Endometrium (tissue), 2 donors: ENCODE results near the gene CATSPERZ.

Source experiments
- FAIRE-seq: peaks from 2 replicates; lab custom pipeline; 2012; peaks lifted over from hg19 to GRCh38; lab: Jason Lieb, UNC
- donor health status: control.
- donor health status: control.

The CATSPERZ gene

DNA sequence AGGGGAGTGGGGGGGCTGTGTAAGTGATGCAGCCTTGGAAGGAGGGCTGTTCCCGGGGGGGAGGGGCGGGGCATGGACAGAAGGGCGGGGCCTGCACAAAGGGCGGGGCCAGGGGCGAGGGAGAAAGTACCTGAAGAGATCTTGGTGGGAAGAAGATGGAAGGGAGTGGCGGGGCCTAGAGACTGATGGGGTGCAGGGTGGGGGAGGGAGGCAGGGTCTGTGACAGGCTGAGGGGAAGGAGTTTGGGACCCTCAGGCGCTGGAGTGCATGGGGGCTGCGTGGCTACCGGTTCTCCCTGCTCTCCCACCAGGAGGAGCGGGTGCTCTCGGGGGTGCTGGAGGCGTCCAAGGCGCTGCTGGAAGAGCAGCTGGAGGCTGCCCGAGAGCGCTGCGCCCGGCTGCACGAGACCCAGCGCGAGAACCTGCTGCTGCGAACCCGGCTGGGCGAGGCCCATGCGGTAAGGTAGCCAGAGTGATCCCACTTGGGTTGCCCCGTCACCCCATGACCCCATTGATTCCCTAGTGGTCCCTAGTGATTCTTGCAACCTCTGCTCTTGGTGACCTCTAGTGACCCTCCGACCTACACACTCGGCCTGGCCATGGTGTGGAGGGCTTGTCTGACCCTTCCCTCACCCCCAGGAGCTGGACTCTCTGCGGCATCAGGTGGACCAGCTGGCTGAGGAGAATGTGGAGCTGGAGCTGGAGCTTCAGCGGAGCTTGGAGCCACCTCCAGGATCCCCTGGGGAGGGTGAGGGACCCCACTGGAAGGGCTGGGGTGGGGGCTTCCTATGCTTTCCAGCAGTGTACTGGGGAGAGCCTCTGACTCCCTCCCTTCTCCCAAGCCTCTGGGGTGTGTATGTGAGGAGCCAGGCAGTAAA, 42.9 kb downstream of the CATSPERZ start:
- no peak for FAIRE-seq

DNA sequence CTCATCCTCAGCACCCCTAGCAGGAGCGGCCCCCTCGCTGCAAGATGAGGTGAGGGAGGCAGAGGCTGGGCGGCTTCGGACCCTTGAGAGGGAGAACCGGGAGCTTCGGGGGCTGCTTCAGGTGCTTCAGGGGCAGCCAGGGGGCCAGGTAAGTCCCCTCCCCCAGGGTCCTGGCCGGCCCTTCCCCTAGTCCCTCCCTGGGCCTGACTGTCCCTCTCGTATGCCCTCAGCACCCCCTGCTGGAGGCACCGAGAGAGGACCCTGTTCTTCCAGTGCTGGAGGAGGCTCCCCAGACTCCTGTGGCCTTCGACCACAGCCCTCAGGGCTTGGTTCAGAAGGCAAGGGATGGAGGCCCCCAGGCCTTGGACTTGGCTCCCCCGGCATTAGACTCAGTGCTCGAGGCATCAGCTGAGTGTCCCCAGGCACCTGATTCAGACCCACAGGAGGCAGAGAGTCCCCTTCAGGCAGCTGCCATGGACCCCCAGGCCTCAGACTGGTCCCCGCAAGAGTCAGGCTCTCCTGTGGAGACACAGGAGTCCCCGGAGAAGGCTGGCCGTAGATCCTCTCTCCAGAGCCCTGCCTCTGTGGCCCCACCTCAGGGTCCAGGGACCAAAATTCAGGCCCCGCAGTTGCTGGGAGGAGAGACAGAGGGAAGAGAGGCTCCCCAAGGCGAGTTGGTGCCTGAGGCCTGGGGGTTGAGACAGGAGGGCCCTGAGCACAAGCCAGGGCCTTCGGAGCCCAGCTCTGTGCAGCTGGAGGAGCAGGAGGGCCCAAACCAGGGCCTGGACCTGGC, 43.8 kb downstream of the CATSPERZ start:
- FAIRE-seq, result no peak

DNA sequence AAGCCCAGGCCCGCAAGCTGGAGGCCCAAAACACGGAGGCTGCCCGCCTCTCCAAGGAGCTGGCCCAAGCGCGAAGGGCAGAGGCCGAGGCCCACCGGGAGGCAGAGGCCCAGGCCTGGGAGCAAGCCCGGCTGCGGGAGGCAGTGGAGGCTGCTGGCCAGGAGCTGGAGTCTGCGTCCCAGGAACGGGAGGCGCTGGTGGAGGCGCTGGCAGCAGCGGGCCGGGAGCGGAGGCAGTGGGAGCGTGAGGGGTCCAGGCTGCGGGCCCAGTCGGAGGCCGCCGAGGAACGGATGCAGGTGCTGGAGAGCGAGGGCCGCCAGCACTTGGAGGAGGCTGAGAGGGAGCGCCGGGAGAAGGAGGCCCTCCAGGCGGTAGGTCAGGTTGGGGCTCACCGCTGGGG, 44.6 kb downstream of the CATSPERZ start:
- FAIRE-seq, result no peak

DNA sequence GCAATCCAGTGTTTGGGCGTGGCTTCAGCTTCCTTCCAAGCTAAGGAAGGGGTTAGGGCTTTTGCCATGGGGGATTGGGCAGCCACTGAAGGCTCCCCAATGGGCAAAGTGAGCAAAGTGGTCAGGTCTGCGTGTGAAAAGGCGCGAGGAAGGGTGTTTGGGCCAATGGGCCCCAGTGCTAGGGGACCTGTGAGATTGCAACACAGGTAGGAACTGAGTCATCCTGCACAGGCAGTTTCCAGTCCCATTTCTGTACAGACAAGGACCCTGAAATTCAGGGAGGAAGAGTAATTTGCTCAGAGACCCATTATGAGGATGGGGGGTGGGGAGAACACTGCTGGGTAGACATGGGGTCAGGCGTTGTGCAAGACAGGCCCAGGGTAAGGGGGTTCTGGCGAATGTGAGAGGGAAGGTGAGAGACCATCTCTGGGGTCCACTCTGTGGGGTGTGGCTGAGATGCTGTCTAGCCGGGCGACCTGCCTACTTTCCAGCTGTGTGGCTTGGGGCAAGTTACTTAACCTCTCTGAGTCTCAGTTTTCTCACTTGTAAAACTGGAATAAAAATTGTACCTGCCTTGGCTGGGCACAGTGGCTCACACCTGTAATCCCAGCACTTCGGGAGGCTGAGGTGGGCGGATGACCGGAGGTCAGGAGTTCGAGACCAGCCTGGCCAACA, 47.2 kb downstream of the CATSPERZ start:
- FAIRE-seq, result no peak

DNA sequence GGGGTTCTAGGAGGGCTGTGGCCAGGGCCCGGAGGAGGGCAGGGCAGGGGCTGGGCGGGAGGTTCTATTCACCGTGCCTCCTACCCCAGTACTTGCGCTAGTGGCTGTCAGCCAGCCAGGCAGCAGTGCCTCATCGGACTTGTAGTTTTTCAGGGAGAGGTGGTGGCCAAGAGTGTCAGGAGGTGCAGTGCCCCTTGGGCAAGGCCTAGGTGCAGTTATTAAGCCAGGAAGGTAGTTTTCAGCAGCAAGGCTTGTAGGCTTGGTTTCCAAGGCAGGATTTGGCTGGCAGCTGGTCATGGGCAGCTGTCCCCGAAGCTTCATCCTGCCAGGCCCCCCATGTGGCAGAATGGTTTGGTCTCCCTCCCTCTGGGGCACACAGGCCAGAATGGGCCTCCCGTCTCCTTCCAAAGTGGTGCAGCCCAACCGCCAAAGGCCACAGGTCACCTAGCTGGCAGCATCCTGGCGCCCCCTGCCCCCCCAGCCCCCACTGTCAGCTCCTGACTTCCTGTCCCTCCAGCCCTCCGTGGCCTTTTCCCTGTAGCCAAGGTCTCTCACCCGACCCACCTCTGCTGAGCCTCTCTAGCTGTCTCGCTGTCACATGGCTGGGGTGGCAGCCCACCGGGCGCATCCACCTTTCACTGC, 48.3 kb downstream of the CATSPERZ start:
- no peak for FAIRE-seq

DNA sequence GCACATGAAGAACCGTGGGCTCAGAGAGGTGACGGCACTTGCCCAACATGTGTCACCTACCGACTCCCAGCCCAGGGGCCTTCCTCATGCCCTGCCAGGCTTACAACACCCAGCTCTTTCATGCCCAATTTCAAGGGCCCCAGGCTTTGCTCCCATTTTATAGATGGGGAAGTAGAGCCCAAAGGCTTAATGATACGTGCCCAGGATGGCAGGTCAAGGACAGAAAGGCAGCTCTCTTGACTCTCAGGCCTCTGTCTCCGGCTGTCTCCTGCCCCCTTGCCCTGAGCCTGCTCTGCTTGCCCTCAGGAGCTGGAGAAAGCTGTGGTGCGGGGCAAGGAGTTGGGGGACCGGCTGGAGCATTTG, 48.8 kb downstream of the CATSPERZ start:
- no peak for FAIRE-seq

DNA sequence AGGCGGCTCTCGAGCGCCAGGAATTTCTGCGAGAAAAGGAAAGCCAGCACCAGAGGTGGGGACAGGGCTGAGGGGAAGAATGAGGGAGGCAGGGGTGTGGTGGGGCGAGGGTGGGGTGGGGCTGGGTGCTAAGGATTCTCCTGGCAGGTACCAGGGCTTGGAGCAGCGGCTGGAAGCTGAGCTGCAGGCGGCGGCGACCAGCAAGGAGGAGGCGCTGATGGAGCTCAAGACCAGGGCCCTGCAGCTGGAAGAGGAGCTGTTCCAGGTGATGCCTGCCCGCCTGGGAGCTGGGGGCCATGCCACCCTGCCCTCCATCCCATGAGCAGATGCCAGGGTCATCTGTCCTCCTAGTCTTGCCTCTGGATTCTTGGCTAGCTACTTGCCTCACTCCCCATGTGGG, 49.2 kb downstream of the CATSPERZ start:
- no peak for FAIRE-seq

DNA sequence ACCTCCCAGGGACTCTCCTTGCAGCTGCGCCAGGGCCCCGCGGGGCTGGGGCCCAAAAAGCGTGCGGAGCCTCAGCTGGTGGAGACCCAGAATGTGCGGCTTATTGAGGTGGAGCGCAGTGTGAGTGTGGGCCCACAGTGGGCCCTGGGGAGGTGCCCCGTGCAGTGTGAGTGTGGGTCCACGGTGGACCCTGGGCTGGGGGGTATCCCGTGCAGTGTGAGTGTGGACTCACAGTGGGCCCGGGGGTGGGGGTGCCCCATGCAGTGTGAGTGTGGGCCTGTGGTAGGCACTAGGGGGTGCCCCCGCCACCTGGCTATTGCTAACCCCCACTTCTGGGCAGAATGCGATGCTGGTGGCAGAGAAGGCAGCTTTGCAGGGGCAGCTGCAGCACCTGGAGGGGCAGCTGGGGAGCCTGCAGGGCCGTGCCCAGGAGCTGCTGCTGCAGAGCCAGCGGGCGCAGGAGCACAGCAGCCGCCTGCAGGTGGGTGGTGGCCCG, 51.0 kb downstream of the CATSPERZ start:
- FAIRE-seq, result no peak

DNA sequence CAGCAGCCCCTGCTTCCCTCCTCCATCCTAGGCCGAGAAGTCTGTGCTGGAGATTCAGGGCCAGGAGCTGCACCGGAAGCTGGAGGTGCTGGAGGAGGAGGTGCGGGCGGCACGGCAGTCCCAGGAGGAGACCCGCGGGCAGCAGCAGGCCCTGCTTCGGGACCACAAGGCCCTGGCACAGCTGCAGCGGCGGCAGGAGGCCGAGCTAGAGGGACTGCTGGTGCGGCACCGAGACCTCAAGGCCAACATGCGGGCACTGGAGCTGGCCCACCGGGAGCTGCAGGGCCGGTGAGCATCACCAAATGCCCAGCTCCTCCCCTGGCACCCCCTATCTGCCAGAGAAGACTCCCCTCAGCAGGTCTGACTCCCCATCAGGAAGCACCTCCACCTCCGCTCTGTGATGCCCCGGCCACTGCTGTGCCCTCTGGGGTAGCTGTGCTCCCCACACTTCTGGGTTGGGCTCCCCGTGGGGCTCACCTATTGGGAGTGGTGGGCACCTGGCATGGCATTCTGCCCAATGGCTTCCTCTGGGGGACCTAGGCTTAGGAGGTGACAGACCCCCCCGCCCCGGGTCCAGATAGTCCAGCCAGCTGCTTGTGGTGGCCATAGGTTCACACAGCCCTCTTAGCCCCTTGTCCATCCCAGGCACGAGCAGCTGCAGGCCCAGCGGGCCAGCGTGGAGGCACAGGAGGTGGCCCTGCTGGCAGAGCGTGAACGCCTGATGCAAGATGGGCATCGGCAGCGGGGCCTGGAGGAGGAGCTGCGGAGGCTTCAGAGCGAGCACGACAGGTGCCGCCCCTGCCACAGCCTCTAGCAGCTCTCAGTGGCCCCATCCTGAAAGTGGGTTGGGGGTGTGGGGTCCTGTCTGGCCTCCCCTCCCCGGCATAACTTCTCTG, 52.2 kb downstream of the CATSPERZ start:
- no peak for FAIRE-seq

DNA sequence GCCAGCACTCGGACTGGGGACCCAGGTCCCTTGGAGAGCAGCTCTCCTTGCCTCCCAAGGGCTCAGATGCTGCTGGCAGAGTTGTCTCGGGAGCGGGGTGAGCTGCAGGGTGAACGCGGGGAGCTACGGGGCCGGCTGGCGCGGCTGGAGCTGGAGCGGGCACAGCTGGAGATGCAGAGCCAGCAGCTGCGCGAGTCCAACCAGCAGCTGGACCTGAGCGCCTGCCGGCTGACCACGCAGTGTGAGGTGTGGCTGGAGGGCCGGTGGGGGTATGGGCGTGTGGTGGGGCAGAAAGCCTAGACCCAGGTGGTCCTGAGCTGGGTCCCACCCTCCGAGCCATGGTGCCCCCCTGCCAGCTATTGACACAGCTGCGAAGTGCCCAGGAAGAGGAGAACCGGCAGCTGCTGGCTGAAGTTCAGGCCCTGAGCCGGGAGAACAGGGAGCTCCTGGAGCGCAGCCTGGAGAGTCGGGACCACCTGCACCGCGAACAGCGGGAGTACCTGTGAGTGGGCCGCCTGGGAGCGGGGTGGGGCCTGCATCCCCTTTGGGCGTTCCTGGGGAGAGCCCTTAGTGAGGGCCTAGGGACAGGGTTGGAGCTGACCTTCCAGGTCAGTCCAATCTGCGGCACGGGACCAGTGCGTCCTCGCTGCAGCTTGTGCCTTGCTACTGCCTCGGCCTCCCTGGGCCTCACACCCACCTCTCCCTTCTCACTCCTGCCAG, 53.0 kb downstream of the CATSPERZ start:
- FAIRE-seq, result no peak

DNA sequence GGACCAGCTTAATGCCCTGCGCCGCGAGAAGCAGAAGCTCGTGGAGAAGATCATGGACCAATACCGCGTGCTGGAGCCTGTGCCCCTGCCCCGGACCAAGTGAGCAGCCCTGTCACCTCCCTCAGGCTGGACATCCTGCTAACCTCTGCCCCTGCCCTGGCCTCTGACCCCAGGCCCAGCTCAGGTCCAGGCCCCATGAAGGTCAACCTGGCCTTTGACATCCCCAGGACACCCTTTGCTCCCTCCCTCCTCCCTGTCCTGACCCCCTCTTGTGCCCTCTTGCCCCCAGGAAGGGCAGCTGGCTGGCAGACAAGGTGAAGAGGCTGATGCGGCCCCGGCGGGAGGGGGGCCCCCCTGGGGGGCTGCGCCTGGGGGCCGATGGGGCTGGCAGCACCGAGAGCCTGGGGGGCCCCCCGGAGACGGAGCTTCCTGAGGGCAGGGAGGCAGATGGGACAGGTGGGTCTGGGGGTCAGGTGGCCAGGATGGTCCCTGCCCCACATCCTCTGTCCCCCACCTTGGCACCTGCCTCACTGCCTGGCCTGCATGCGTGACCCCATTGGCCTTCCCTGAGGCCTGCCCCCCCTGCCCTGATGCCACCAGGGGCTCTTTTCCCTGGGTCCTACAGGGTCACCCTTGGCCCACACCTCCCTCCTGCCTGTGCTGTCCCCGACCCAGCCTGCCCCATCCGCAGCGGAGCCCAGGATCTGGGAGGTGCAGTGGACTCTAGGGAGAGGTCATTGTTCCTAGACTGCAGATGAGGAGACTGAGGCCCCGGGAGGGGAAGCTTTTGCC, 53.8 kb downstream of the CATSPERZ start:
- FAIRE-seq, result no peak
